Testis (tissue), 3 donors: ENCODE data around the gene GLS2. TPM values are rescaled to one million over a fixed set of nuclear protein-coding genes. Genes with fewer than 3 reads are reported as not detected.

Source experiments
- DNase-seq: peaks from one replicate; pipeline ENCODE4 v3.0.0-alpha.2; 2019
- H3K27ac ChIP-seq, 2 donors: fragments of 200-600 bp; sonication (generic); one replicate each; pipeline ENCODE4 v1.5.1; 2019
- H3K27me3 ChIP-seq: fragments of 200-600 bp; sonication (generic); one replicate; pipeline ENCODE4 v1.5.1; 2019
- H3K36me3 ChIP-seq: fragments of 200-600 bp; sonication (generic); one replicate; pipeline ENCODE4 v1.5.1; 2017; ENCODE audit warnings: low read depth; ENCODE audit errors: missing control alignments
- H3K4me1 ChIP-seq: fragments of 200-600 bp; sonication (generic); one replicate; pipeline ENCODE4 v1.5.1; 2019
- H3K4me3 ChIP-seq, 2 donors: fragments of 200-600 bp; sonication (generic); one replicate each; pipeline ENCODE4 v1.5.1; 2017 to 2019
- H3K9me3 ChIP-seq: fragments of 200-600 bp; sonication (generic); one replicate; pipeline ENCODE4 v1.5.1; 2017
- CTCF ChIP-seq, 3 experiments: fragments of 450-650 bp in 2 of 3; fragments of 200-600 bp in 1 of 3; sonication (generic) in 1 of 3; IDR thresholded peaks; one replicate each; pipeline ENCODE4 v1.5.1; 2016 to 2019; ENCODE audit warnings: antibody characterized with exemption in 3 of 3, mild to moderate bottlenecking in 2 of 3, moderate library complexity in 1 of 3
- POLR2A ChIP-seq: fragments of 450-650 bp; IDR thresholded peaks from one replicate; pipeline ENCODE4 v1.6.1; 2017; ENCODE audit warnings: antibody characterized with exemption, mild to moderate bottlenecking, moderate library complexity
- WGBS, 2 donors: methylation state at CpG; one replicate each; pipeline ENCODE4 v1.1.5; 2018; 5-methylcytosine and 5-hydroxymethylcytosine counted together
- intact Hi-C: fragments of 100-400 bp; cut with DNase I; formaldehyde crosslinking; loops from one replicate; pipeline ENCODE4 v1.15.1; 2023; ENCODE audit warnings: low total_unique reads
- polyA plus RNA-seq: library from polyadenylated mRNA; stranded (reverse); fragments of 350-450 nt; fragmentation: Illumina TruSeq; extraction: RNeasy Lipid Tissue Mini Kit (QIAGEN cat#74804); gene quantifications from one replicate; pipeline ENCODE4 v1.2.3, GENCODE V29; 2014; ENCODE audit warnings: low read depth, low replicate concordance; ENCODE audit not compliant: insufficient read depth
- total RNA-seq, 2 donors: library from RNA; depleted of rRNA; stranded (reverse); fragments of >200 nt; gene quantifications; one replicate each; pipeline ENCODE4 v1.2.3, GENCODE V29; 2016

The GLS2 gene
- total and polyA plus RNA-seq, 3 donors from 2014 or later: 2.2 to 4.7 (median 3.8) TPM

GRCh38 chr12:56431288-56431687 lies 56.7 kb downstream of the GLS2 start:
- no peaks in the 10 kb centered on the region for H3K27me3 ChIP-seq
- no peak overlapping the region for H3K27ac ChIP-seq
- no peak for DNase-seq
- TF ChIP-seq CTCF (IDR thresholded peaks at IDR 0.05) (no peak), POLR2A (no peak)
- 94 to 97% methylated on average over 11 of the region's 11 CpGs for WGBS, 2 donors
- H3K4me3 ChIP-seq: no peak overlapping the region
- H3K9me3 ChIP-seq: no peaks in the 10 kb centered on the region
- intact Hi-C loops: no loop called here
- no peaks in the 10 kb centered on the region for H3K36me3 ChIP-seq
- no peaks in the 10 kb centered on the region for H3K4me1 ChIP-seq

- Histone ChIP-seq H3K36me3 (no peaks in the 10 kb centered on the region), H3K4me3 (no peak overlapping the region), H3K9me3 (no peaks in the 10 kb centered on the region), H3K27me3 (no peaks in the 10 kb centered on the region), H3K27ac (no peak overlapping the region), H3K4me1 (no peaks in the 10 kb centered on the region)
- TF ChIP-seq POLR2A (no peak), CTCF (IDR thresholded peaks at IDR 0.05) (no peak)
- intact Hi-C loops: no loop called here
- WGBS, 2 donors: 62 to 63% methylated on average over 3 of the region's 3 CpGs
- DNase-seq: no peak
These were observed 62.0 kb downstream of the GLS2 start for GRCh38 chr12:56425940-56426438.

GRCh38 chr12:56425193-56425592 lies 62.8 kb downstream of the GLS2 start:
- no peak for DNase-seq
- intact Hi-C loops: no loop called here
- no peaks in the 10 kb centered on the region for H3K9me3 ChIP-seq
- no peak for TF ChIP-seq CTCF (IDR thresholded peaks at IDR 0.05)
- TF ChIP-seq POLR2A: no peak
- WGBS, 2 donors: 85 to 96% methylated on average over 1 of the region's 1 CpG
- no peaks in the 10 kb centered on the region for H3K36me3 ChIP-seq
- no peaks in the 10 kb centered on the region for H3K27me3 ChIP-seq
- H3K4me1 ChIP-seq: no peaks in the 10 kb centered on the region
- H3K27ac ChIP-seq: no peak overlapping the region
- no peak overlapping the region for H3K4me3 ChIP-seq

Other genes with a start within 250 kb of the GLS2 start
- 10 to 100 TPM; 26.8 to 32.3 TPM for gene ANKRD52, start 229.8 kb downstream of the GLS2 start, total RNA-seq
- 20.1 TPM for gene ANKRD52, start 229.8 kb downstream of the GLS2 start, polyA plus RNA-seq
- gene COQ10A, start 221.2 kb downstream of the GLS2 start, total RNA-seq: 10 to 100 TPM; 24.2 to 26.9 TPM
- gene COQ10A, start 221.2 kb downstream of the GLS2 start, polyA plus RNA-seq: 10.6 TPM
- 10 to 100 TPM; 67.8 to 70.2 TPM for gene CS, start 187.8 kb downstream of the GLS2 start, total RNA-seq
- 63.8 TPM for gene CS, start 187.8 kb downstream of the GLS2 start, polyA plus RNA-seq
- 10 to 100 TPM; 62.4 to 63.3 TPM for gene CNPY2, start 172.2 kb downstream of the GLS2 start, total RNA-seq
- 82.5 TPM for gene CNPY2, start 172.2 kb downstream of the GLS2 start, polyA plus RNA-seq
- gene PAN2, start 154.2 kb downstream of the GLS2 start, total RNA-seq: 100 to 1,000 TPM; 105 to 155 TPM
- gene PAN2, start 154.2 kb downstream of the GLS2 start, polyA plus RNA-seq: 119 TPM
- 1 to 10 TPM; 8.1 to 8.4 TPM for gene IL23A, start 149.3 kb downstream of the GLS2 start, total RNA-seq
- gene IL23A, start 149.3 kb downstream of the GLS2 start, polyA plus RNA-seq: 34.9 TPM
- 100 to 1,000 TPM; 110 to 122 TPM for gene STAT2, start 128.1 kb downstream of the GLS2 start, total RNA-seq
- gene STAT2, start 128.1 kb downstream of the GLS2 start, polyA plus RNA-seq: 57.0 TPM
- not detected for gene APOF, start 125.3 kb downstream of the GLS2 start, total RNA-seq
- not detected for gene APOF, start 125.3 kb downstream of the GLS2 start, polyA plus RNA-seq
- gene TIMELESS, start 38.7 kb downstream of the GLS2 start, total RNA-seq: 10 to 100 TPM; 16.2 to 16.3 TPM
- 13.5 TPM for gene TIMELESS, start 38.7 kb downstream of the GLS2 start, polyA plus RNA-seq
- 1 to 10 TPM in 1 of 2 donors, under 1 TPM in 1; 0.63 to 1.2 TPM for gene MIP, start 33.5 kb downstream of the GLS2 start, total RNA-seq
- gene MIP, start 33.5 kb downstream of the GLS2 start, polyA plus RNA-seq: 1.1 TPM
- gene SPRYD4, start 19.6 kb downstream of the GLS2 start, total RNA-seq: 1 to 10 TPM; 6.8 to 6.9 TPM
- 2.6 TPM for gene SPRYD4, start 19.6 kb downstream of the GLS2 start, polyA plus RNA-seq
- gene RBMS2, start 33.7 kb upstream of the GLS2 start, total RNA-seq: 10 to 100 TPM; 12.8 TPM
- gene RBMS2, start 33.7 kb upstream of the GLS2 start, polyA plus RNA-seq: 15.8 TPM
- gene BAZ2A, start 142.2 kb upstream of the GLS2 start, total RNA-seq: 100 to 1,000 TPM; 250 to 316 TPM
- 134 TPM for gene BAZ2A, start 142.2 kb upstream of the GLS2 start, polyA plus RNA-seq
- gene ATP5F1B, start 157.8 kb upstream of the GLS2 start, total RNA-seq: 100 to 1,000 TPM; 342 to 387 TPM
- 666 TPM for gene ATP5F1B, start 157.8 kb upstream of the GLS2 start, polyA plus RNA-seq
- 100 to 1,000 TPM; 102 to 110 TPM for gene PTGES3, start 200.1 kb upstream of the GLS2 start, total RNA-seq
- gene PTGES3, start 200.1 kb upstream of the GLS2 start, polyA plus RNA-seq: 267 TPM
- 100 to 1,000 TPM; 431 to 696 TPM for gene NACA, start 237.1 kb upstream of the GLS2 start, total RNA-seq
- gene NACA, start 237.1 kb upstream of the GLS2 start, polyA plus RNA-seq: 866 TPM